ENCODE measurements around the gene TBC1D10A. TPM values are rescaled to one million over a fixed set of nuclear protein-coding genes. Genes with fewer than 3 reads are reported as not detected.
A peak's percentile ranks its signal among the peaks of the same experiment; 100 is the strongest.

TBC1D10A gene
- total RNA-seq, 1 donor from 2014 or later, result 5.7 TPM

DNA sequence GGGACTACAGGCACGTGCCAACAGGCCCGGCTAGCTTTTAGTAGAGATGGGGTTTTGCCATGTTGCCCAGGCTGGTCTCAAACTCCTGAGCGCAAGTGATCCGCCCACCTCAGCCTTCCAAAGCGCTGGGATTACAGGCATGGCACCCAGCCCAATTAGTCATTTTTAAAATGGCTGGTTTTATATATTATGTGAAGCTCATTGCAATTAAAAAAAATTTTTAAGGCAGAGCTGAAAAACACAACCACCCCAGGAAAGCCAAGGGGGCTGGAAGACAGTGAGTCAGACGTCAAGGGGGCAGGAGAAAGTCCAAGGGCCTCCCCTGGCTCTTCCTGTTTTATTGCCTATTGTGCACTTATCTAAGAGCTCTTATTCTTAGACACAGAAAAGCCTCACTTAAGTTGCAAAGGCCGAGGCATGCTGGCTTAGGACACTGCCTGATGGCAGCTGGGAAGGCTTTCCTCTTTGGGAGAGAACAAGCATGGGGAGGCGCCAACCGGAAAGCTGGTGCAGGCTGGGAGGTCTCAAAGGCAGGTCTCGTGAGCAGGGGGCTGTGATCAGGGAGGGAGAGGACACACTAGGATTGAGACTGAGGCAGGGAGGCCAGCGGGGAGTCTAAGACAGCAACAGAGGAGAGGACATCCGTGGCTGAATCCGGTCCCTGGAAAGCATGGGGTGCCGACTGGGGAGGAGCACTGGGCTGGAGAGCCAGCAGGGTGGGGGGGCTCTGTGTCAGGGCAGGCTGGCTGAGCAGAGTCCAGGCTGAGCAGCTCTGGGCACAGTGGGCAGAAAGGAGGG lies 49.0 kb downstream of the TBC1D10A start:
- intact Hi-C loops (cut with DNase I), result no loop called here
- no peak for DNase-seq (ENCODE audit: low spot score)

DNA sequence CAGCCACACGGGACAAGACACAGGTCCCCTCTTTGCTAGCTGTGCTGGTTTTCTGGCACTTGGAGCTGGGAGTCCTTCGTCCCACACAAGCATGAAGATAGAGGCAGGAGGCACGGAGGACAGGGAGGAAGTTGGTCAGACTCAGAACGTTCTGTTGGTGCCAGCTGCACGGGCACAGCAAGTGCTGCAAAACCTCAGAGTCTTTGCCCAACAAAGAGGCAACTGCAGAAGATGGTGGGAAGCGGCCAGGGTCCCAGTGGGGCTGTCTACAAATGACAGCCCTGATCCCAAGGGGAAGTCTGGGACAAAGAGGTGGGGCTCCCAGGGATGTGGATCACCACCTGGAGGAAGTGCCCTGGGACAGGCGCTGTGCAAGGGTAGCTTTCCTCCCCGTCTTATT lies 50.7 kb downstream of the TBC1D10A start:
- DNase-seq (ENCODE audit: low spot score), result no peak
- intact Hi-C loops (cut with DNase I), result no loop called here

DNA sequence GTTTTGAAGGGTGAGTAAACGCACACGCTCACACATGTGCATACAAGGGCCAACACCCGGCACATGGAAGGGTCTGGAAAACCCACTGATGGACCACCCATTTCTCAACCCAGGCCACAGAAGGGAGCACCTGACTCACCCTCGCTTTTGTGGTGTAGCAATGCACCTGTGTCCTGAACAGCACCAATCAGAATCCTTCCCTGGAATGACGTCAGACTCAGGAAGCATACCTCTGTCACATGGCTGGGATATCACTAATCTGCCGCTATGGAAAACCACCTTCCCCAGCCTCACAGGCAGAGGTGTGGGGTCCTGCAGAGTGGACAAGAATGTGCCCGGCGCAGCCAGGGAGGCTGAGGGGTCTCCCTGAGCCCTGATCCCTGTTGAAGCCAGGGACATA lies 51.1 kb downstream of the TBC1D10A start:
- intact Hi-C loops (cut with DNase I), result no loop called here
- DNase-seq (ENCODE audit: low spot score), result no peak

DNA sequence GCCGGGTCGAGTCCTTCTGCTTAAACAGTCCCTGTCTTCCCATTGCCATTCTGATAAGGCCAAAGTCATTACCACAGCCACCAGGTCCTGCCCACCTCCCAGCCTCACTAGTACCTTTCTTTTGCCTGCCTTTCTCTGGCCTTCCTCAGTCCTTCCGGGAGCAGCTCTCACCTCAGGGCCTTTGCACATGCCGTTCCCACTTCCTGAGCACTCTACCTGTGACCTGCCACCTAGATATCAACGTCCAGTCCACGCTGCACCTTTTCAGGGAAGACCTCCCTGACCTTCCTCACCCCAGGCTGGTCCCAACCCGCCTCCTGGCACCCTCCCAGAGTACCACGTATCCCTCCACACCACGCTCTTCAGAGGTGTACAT lies 52.3 kb downstream of the TBC1D10A start:
- no peak for DNase-seq (ENCODE audit: low spot score)
- intact Hi-C loops (cut with DNase I), result no loop called here

DNA sequence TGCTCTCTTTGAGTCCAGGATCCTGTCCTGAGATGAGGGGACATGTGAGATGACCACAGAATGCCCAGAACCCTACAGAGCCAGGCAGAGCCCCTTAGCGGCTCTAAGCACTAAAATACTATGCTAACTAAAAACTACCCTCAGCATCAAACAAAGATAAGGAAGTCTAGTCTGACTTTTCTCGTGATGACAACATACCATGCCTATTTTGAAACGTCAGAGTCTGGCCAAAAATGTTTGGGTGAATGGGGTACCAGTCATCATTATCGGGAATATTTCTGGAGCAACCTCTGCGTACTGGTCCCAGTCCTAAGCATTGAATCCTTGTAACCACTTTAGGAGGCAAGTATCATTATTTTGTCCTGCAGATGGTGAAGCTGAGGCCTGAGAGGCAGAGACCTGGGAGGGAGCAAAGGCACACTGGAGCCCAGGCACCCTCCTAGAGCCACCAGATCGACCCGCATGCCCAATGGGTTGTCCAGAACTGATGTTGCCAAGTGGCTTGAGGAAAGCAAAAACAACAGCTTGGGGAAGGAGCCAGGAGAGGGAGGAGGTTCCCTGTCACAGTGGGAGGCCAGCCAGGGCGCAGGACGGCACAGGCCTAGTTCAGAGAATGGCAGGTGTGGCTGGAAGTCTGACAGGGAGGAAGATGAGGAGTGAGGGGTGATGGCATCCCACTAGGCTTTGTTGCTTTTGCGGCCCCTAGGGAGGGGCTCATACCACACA lies 52.9 kb downstream of the TBC1D10A start:
- DNase-seq (ENCODE audit: low spot score), result no peak
- intact Hi-C loops (cut with DNase I), result no loop called here

DNA sequence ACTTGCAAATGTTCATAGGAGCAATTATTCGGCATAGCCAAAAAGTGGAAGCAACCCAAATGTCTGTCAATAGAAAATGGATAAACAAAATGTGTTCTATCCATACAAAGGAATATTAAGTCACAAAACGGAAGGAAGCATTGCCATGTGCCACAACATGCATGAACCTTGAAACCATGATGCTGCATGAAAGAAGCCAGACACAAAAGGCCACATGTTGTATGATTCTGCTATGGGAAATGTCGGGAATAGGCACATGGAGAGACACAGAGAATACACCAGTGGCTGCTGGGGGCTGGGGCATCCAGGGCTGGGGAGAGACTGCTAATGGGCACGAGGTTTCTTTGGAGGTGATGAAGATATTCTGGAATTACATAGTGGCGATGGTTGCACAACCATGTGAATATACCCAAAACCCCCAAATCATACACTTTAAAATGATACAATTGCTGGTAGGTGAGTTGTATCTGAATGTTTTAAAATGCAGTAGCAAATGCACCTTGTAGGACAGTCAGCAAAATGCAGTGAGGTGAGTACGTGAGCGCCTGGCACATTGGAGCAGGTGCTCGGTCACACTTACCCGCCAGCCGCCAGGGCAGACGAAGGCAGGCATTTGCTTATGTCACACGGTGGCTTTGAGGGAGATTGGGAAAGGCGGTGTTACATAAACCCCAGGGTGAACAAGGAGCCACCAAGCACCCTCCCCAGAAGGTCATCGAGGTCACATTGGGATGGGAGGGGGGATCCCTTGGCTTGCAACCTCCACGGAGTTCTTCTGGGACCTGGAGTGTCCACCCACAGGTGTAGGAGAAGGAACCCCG lies 53.8 kb downstream of the TBC1D10A start:
- DNase-seq (ENCODE audit: low spot score), result no peak
- intact Hi-C loops (cut with DNase I), result no loop called here

DNA sequence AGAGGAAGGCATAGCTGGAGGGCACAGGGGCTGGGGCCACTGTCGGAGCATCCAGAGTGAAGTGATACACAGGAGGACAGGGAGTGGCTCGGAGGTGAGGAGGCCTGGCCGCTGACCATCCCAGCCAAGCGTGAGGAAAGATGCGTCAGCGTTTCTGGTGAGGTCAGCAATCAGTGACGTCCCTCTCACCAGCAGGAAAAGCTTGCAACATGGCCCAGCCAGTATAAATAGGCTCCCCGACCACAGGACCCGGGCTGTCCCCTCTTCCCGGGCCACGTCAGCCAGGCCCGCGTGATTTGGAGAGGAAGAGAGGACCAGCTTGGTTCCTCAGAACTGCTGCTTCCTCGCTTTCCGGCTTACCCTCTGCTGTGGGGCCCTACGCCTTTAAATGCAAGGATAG lies 55.9 kb downstream of the TBC1D10A start:
- peak; percentile 96 for DNase-seq (ENCODE audit: low spot score)
- intact Hi-C loops (cut with DNase I), result no loop called here

DNA sequence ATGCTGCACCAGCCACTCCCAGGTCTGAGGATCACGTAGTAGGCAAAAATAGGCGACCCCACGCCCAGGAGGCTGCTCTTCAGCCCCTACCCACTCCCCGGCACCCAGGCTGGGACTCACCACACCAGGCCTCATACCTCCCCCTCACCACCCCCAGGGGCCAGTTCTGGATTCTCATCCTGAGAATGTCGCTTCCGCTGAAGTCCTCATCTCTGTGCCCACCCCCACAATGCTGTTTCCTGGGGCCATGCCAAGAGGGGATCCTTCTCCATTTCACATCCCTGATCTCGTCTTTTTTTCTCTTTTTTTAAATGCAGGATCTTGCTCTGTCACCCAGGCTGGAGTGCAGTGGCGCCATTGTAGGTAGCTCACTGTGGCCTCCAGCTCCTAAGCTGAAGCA lies 58.4 kb downstream of the TBC1D10A start:
- intact Hi-C loops (cut with DNase I), result no loop called here
- DNase-seq (ENCODE audit: low spot score), result no peak

DNA sequence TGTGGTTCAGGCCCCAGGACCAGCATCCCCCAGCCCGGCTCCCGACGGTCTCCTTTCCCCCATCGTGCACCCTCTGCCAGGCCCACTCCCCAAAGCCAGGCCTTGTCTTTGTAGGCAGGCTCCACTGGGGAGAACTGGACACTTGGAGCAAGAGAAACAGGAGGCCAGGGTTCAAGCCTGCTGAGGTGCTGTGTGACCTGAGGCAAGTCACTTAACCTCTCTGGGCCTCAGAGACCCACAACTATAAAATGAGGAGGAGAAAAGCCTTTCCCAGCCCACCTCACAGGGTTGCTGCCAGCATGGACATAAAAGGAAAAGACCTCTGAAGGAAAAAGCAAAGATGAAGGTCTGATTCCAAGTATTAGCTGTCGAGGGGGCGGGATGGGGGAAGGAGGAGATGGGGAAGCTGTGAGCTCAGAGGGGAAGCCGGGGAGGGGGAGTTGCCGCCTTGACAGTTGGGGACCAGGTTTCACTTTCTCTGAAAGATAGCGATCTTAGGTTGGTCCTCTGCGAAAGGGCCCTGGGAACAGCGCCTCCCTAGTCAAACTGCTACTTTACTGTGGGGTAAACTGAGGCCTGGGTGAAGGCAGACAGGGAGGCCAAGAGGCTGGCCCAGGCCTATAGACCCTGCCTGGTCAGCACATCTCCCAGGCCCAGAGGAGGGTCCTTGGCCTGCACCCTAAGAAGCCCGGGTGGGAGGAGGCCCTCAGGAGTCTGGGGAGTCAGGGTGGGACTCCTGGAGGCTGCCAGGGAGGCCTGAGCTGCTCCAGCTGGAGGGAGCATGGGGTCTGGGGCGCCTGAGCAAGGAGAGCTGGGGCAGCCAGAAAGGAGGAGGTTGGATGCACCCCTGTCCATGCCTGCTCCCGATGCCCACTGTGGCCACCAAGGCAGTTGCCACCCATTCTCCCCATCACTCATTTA lies 59.1 kb downstream of the TBC1D10A start:
- intact Hi-C loops (cut with DNase I), result no loop called here
- DNase-seq (ENCODE audit: low spot score), result no peak

DNA sequence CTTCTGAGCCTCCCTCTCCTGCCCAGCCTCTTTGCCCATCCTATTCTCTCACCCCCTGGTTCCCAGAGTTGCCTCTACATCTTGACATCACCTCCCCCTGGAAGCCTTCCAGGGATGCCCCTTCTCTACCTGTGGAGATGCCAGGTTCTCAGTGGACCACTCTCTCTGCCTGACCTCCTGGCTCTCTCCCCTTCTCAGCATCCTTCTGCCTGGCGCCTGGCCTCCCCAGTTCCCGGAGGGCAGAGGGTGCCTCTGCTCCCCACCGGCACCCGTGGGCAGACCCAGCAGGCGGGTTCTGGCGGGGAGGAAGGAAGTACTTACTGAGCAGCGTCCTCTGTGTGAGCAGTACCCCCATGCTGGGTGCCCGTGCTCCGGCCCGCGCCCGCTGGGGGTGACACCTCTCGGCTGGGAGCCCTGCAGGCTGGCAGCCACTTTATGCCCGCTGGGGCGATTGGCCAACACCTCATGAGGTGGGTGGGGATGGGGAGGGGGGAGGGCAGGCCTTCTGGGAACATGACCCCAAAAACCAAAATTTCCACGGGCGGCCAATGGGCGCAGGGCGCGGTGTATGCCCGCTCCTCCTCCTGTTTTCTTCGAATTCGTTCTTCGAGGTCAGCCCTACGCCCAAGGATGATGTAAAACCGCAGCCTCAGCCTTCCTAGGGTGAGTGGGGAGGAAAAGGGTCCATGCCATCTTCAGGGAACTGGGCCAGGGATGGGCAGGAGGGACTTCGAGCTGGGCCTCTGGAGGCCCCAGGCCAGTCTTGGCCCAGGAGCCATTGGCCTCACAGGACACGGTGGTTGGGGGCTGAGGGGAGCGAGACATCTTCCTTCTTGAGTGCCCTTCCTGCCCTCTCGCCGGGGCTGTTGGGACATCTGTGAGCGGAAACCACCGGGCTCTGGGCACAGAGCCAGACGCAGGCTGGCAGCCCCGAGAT lies 60.0 kb downstream of the TBC1D10A start, which contains the start of gene OSM:
OSM (minus strand) TSS at position 407 of the 937 bp plus-strand sequence; CDS start at position 355, 52 bp downstream.
- intact Hi-C loops (cut with DNase I), result no loop called here
- DNase-seq (ENCODE audit: low spot score), result peak; percentile 93

DNA sequence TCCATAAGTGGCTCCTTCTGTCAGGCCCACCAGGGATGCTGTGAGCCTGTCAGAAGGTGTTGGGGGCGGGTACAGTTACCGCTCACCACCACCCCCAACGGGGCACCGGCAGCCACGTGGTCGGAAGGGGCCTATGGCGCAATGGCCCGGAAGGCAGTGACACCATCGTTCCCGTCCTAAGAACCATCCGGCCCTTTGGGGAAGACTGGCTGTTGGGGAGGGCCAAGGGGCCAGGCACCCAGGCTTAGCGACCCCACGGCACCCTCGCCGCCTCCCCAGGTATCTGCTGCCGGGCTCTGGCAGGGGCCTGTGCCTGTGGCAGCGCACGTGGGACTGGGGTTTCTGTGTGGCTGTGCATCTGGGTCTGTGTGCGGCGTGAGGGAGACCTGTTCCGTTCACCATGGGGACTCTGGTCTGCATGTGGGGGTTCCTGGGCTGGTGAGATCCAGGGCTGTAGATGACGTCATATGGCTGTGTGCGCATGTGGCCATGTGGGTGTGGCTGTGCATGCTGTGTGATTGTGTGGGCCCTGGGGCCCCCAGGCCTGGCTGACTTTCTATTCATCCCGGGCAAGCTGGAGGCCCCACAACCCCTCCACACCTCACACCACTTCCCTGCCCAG lies 60.8 kb downstream of the TBC1D10A start:
- intact Hi-C loops (cut with DNase I), result no loop called here
- peak; percentile 93 for DNase-seq (ENCODE audit: low spot score)

DNA sequence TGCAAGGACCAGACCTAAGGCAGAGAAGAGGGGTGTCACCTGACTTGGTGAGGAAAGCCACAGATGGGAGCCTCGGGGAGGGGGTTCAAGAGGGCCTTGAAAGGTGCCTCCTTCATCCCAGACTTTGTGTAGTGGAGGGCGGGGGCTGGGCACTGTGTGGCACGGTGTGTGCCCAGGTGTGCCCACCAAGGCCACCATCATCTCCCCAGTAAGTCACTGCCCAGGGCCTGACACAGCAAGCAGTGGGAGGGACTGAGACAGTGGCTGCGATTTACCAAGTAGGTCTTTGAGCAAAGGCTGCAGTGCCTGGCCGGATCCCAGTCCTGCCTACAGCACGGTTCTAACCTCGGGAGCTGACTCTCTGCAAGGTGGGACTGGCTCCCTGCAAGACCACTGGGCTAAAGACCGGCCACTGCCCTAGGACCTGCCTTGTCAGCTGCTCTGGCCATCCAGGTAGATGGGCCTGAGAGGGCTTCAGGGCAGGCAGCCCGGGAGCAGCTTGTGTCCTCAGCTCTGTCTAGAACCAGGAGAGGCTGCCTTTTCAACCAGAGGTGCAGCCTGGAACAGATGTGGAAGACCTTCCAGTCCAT lies 61.5 kb downstream of the TBC1D10A start:
- intact Hi-C loops (cut with DNase I), result no loop called here
- no peak for DNase-seq (ENCODE audit: low spot score)

DNA sequence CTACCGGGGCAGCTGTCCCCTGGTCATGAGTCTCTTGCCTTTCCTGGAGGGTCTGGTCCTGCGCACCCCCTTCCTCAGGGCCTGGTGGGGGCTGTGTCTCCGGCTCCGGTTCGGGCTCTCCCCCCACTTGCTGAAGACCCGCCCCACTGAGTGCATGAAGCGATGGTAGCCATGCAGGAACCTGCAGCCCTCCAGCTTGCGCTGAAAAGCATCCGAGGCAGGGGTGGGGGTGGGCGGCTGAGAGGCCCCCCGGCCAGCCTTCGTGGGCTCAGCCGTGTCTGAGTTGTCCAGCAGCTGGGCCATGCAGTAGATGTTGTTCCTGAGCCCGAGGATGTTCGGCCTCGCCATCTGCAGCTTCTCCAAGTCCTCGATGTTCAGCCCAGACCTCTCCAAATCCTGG lies 62.9 kb downstream of the TBC1D10A start:
- DNase-seq (ENCODE audit: low spot score), result no peak
- intact Hi-C loops (cut with DNase I), result loop anchor here (2.0 kb wide), 1 partner anchor 123 kb away; the partner anchor contains the start of gene RNF215

DNA sequence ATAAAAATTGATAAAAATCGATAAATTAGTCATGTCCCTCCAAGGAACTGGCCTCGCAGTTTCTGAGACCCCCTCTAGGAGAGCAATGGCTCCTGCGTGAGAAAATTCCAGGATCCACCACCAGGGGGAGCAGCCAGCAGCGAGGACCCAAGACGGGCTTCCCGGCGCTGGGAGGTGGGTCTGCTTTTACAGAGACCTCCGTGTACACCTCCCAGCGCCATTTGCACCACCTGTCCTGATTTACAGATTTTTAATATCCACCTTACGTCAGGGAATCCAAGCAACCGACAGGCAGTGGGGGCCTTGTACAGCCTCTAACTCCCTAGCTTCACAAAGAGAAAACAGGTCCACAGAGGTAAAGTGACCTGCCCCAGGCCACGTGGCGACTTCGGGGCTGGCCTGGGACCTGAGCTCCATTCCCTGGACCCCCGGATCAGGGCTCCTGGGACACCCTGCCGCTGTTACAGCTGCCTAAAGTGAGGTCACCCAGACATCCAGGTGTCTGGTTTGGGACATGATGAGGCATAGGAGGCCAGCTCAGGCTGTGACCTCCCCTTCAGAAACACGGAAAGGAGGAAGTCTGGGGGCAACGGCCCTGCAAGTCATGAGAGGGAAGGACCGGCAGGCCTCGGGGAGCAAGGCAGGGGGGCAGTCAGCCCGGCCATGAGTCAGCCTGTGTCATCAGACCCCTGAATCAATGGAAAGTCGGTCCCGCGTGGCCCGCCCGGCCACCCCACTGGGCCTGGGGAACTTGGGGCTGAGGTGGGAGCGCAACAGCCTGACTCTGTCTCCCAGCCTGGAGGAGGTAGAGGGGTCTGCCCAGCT lies 63.6 kb downstream of the TBC1D10A start:
- intact Hi-C loops (cut with DNase I), result loop anchor here (2.0 kb wide), 1 partner anchor 124 kb away; the partner anchor contains the start of gene RNF215
- peak; percentile 90 for DNase-seq (ENCODE audit: low spot score)

DNA sequence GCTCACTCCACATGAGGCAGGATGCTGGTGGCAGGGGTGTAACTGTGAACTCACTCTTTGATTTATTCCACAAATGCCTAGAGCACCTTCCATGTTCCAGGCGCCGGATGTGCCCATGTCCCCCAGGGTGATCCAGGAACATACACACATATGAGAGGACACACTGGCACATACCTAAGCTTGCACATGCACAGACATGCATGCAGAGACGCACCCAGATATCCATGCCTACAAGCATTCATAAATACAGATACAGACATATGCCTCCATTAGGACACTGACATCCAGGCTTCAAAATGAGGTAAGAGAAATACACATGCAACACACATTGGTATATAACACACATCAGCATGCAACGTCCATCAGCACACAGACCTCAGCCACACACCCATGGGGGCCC lies 64.6 kb downstream of the TBC1D10A start:
- intact Hi-C loops (cut with DNase I), result loop anchor here (2.0 kb wide), 1 partner anchor 125 kb away; the partner anchor contains the start of gene RNF215
- no peak for DNase-seq (ENCODE audit: low spot score)

DNA sequence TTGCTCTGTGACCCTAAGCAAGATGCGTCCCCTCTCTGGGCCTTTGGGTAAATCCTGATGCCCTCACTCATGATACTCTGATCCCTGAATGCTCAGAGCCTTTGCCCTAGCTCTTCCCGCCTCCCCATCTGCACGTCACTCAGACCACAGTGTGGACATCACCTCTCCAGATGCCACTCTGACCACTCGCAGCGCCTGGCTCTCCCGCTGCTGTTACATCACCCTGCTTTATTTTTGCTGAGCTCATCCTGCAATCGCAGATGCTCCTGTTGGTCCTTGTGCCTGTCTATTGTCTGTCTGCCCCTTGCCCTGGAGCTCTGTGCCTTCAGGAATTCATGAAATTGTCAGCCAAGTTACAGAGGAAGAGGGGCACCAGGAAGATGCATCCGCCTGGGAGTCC lies 65.6 kb downstream of the TBC1D10A start:
- intact Hi-C loops (cut with DNase I), result no loop called here
- peak; percentile 87 for DNase-seq (ENCODE audit: low spot score)
